Heart left ventricle (tissue), 13 donors: ENCODE data around the gene SPOPL.

ENCODE experiments used
- POLR2A ChIP-seq, 2 donors: fragments of 450-650 bp; IDR thresholded peaks; one replicate each; pipeline ENCODE4 v1.6.1; 2017; ENCODE audit warnings: antibody characterized with exemption in 2 of 2, mild to moderate bottlenecking in 2 of 2, moderate library complexity in 2 of 2
- TF ChIP-seq, protein P1 (sequence below), 12 donors: fragments of 200-600 bp; sonication (generic) in 4 of 12; IDR thresholded peaks; one replicate each; pipeline versions ENCODE4 v1.5.0 to v1.8.0; 2018 to 2022; ENCODE audit warnings: antibody characterized with exemption in 12 of 12, mild to moderate bottlenecking in 5 of 12
- donor health status: ischemic (EF 13 %, LVEDD 7.1; RV severe dilation, severe dysfunction).
- donor health status: DM: no; HTN: yes; CAD: no.
- donor health status: DM: no; HTN: no; CAD: no.
- donor health status: ischemic (EF 25% LVEDD 6.9; RV normal size, moderate dysfunction).
- donor health status: ischemic (EF 25% LVEDD 5.7; RV mildly dilated, moderate dysfunction).
- donor health status: ischemic (EF 35%, LVEDD 5.7; RV mildly dilated, moderate dysfunction).
- donor health status: nonischemic (EF 11% LVEDD 7.7; RV severe dilation, severe dysfunction).
- donor health status: DM: yes; HTN: yes; CAD: no.
- donor health status: PGD.
- donor health status: ischemic (EF 29% LVEDD 5.4; RV normal size, mild dysfunction).
- donor health status: nonischemic (EF 23%, LVEDD 6.1; RV moderate dilation, normal function).

DNA sequence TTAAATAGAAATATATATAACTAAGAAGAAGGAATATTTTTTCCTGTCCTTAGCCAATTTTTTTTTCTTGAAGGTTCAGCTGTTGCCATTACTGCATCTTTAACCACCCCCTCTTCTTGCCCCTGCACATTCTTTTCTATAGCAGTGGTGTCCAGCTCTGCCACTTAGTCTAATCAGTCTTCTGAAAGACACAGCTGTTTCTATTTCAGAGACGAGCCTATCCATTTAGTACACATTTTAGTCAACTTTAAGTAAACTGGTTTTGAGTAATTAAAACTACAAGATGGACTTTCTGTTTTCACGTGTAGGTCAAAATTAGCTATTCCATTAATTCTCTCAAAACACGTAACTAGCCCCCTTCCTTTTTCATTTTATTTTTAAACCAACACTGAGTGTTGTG is 21.0 kb downstream of the SPOPL start:
- TF ChIP-seq, protein P1, sequence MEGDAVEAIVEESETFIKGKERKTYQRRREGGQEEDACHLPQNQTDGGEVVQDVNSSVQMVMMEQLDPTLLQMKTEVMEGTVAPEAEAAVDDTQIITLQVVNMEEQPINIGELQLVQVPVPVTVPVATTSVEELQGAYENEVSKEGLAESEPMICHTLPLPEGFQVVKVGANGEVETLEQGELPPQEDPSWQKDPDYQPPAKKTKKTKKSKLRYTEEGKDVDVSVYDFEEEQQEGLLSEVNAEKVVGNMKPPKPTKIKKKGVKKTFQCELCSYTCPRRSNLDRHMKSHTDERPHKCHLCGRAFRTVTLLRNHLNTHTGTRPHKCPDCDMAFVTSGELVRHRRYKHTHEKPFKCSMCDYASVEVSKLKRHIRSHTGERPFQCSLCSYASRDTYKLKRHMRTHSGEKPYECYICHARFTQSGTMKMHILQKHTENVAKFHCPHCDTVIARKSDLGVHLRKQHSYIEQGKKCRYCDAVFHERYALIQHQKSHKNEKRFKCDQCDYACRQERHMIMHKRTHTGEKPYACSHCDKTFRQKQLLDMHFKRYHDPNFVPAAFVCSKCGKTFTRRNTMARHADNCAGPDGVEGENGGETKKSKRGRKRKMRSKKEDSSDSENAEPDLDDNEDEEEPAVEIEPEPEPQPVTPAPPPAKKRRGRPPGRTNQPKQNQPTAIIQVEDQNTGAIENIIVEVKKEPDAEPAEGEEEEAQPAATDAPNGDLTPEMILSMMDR (IDR thresholded peaks at IDR 0.05) = no peak
- TF ChIP-seq POLR2A (IDR thresholded peaks at IDR 0.05) = no peak
